ENCODE results near the gene ARHGAP28. TPM values are rescaled to one million over a fixed set of nuclear protein-coding genes. Genes with fewer than 3 reads are reported as not detected.

ARHGAP28 gene
- total RNA-seq, 1 experiment from 2014 or later, result 0.41 TPM

GRCh38 chr18:6747646-6748045 is 18.1 kb downstream of the ARHGAP28 start:
- Histone ChIP-seq H3K27ac (ENCODE audit: low read length) (no peak overlapping the region), H3K36me3 (ENCODE audit: control insufficient read depth, insufficient read depth, low read length) (no peaks in the 10 kb centered on the region), H3K4me1 (ENCODE audit: control insufficient read depth, insufficient read depth, low read length) (no peaks in the 10 kb centered on the region), H3K4me3 (ENCODE audit: low read depth in 2 of 2, low read length in 2 of 2) (no peak overlapping the region), H3K9me3 (ENCODE audit: control insufficient read depth, insufficient read depth, low read depth, low read length) (no peaks in the 10 kb centered on the region), H3K27me3 (ENCODE audit: control insufficient read depth, insufficient read depth, low read length) (no peaks in the 10 kb centered on the region)
- DNase-seq (ENCODE audit: low read depth, low spot score) (no peak), ATAC-seq (no peak)
- intact Hi-C loops (cut with micrococcal nuclease; ENCODE audit: unreplicated experiment) (no loop called here), in situ Hi-C loops (cut with HindIII; ENCODE audit: low pct_unique_long_range_greater_than_20kb, low sequenced_read_pairs) (no loop called here)
- CTCF ChIA-PET, result no interaction called here
- POLR2A ChIA-PET, result no interaction called here
- no TSS peak for BruUV-seq (replicated peaks)
- no peak for TF ChIP-seq REST (IDR thresholded peaks at IDR 0.05; ENCODE audit: insufficient read depth in 1 of 2, low read depth in 2 of 2, low read length in 1 of 2)
- no peak for TF ChIP-seq POLR2AphosphoS5 (IDR thresholded peaks at IDR 0.05; ENCODE audit: low read depth, low read length)
- TF ChIP-seq, protein P1, sequence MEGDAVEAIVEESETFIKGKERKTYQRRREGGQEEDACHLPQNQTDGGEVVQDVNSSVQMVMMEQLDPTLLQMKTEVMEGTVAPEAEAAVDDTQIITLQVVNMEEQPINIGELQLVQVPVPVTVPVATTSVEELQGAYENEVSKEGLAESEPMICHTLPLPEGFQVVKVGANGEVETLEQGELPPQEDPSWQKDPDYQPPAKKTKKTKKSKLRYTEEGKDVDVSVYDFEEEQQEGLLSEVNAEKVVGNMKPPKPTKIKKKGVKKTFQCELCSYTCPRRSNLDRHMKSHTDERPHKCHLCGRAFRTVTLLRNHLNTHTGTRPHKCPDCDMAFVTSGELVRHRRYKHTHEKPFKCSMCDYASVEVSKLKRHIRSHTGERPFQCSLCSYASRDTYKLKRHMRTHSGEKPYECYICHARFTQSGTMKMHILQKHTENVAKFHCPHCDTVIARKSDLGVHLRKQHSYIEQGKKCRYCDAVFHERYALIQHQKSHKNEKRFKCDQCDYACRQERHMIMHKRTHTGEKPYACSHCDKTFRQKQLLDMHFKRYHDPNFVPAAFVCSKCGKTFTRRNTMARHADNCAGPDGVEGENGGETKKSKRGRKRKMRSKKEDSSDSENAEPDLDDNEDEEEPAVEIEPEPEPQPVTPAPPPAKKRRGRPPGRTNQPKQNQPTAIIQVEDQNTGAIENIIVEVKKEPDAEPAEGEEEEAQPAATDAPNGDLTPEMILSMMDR (IDR thresholded peaks at IDR 0.05), result no peak
- TF ChIP-seq TCF7L2 (IDR thresholded peaks at IDR 0.05; ENCODE audit: low read depth, low read length), result no peak
- no peak for TF ChIP-seq SIN3A (IDR thresholded peaks at IDR 0.05; ENCODE audit: borderline replicate concordance, insufficient read depth, low read depth, low read length)

GRCh38 chr18:6748241-6748640 is 18.7 kb downstream of the ARHGAP28 start:
- TF ChIP-seq TCF7L2 (IDR thresholded peaks at IDR 0.05; ENCODE audit: low read depth, low read length) (no peak), SIN3A (IDR thresholded peaks at IDR 0.05; ENCODE audit: borderline replicate concordance, insufficient read depth, low read depth, low read length) (no peak), POLR2AphosphoS5 (IDR thresholded peaks at IDR 0.05; ENCODE audit: low read depth, low read length) (no peak)
- TF ChIP-seq, protein P1 (IDR thresholded peaks at IDR 0.05), result no peak
- Histone ChIP-seq H3K4me1 (ENCODE audit: control insufficient read depth, insufficient read depth, low read length) (no peaks in the 10 kb centered on the region), H3K27ac (ENCODE audit: low read length) (no peak overlapping the region), H3K9me3 (ENCODE audit: control insufficient read depth, insufficient read depth, low read depth, low read length) (no peaks in the 10 kb centered on the region), H3K36me3 (ENCODE audit: control insufficient read depth, insufficient read depth, low read length) (no peaks in the 10 kb centered on the region), H3K27me3 (ENCODE audit: control insufficient read depth, insufficient read depth, low read length) (no peaks in the 10 kb centered on the region), H3K4me3 (ENCODE audit: low read depth in 2 of 2, low read length in 2 of 2) (no peak overlapping the region)
- ATAC-seq (no peak), DNase-seq (ENCODE audit: low read depth, low spot score) (no peak)
- in situ Hi-C loops (cut with HindIII; ENCODE audit: low pct_unique_long_range_greater_than_20kb, low sequenced_read_pairs) (no loop called here), intact Hi-C loops (cut with micrococcal nuclease; ENCODE audit: unreplicated experiment) (no loop called here)
- BruUV-seq (replicated peaks), result no TSS peak
- ChIA-PET POLR2A (no interaction called here), CTCF (no interaction called here)
